Neural cell (in vitro differentiated cells): ENCODE results near the gene OPN4. TPM values are rescaled to one million over a fixed set of nuclear protein-coding genes. Genes with fewer than 3 reads are reported as not detected.

ENCODE experiments used
- H2AFZ ChIP-seq: fragments of 200-600, 300-800 bp; sonication (generic), shearing (Covaris generic); 2 replicates; pipeline ENCODE4 v1.6.0; 2014; ENCODE audit warnings: low read depth, mild to moderate bottlenecking, antibody characterized with exemption, low read length, moderate library complexity
- H3F3A ChIP-seq: fragments of 200-600 bp; shearing (Covaris generic); 2 replicates; pipeline ENCODE4 v1.6.1; 2016; ENCODE audit warnings: mild to moderate bottlenecking, moderate library complexity, mixed read lengths, antibody characterized with exemption, low read length; ENCODE audit not compliant: insufficient read depth, poor library complexity, severe bottlenecking
- H3K27ac ChIP-seq: fragments of 200-600, 300-800 bp; sonication (generic), shearing (Covaris generic); 2 replicates; pipeline ENCODE4 v1.5.1; 2014; ENCODE audit warnings: mild to moderate bottlenecking, low read length, moderate library complexity
- H3K27me3 ChIP-seq: fragments of 300-800, 200-600 bp; sonication (generic), shearing (Covaris generic); 2 replicates; pipeline ENCODE4 v1.6.0; 2014; ENCODE audit warnings: mild to moderate bottlenecking, low read depth, low read length, moderate library complexity; ENCODE audit not compliant: insufficient read depth
- H3K36me3 ChIP-seq: fragments of 300-800, 200-600 bp; sonication (generic), shearing (Covaris generic); 2 replicates; pipeline ENCODE4 v1.5.1; 2014; ENCODE audit warnings: mild to moderate bottlenecking, antibody characterized with exemption, low read length, moderate library complexity; ENCODE audit not compliant: insufficient read depth
- H3K4me2 ChIP-seq: fragments of 300-800, 200-600 bp; sonication (generic), shearing (Covaris generic); 2 replicates; pipeline ENCODE4 v1.6.0; 2014; ENCODE audit warnings: mild to moderate bottlenecking, low read length
- H3K4me3 ChIP-seq: fragments of 300-800, 200-600 bp; sonication (generic), shearing (Covaris generic); 2 replicates; pipeline ENCODE4 v1.5.1; 2014; ENCODE audit warnings: mild to moderate bottlenecking, low read length, moderate library complexity
- H3K79me2 ChIP-seq: fragments of 200-600 bp; shearing (Covaris generic); replicated peaks from 2 replicates; pipeline ENCODE4 v1.6.0; 2014; ENCODE audit warnings: mild to moderate bottlenecking, low read length, moderate library complexity; ENCODE audit not compliant: insufficient read depth
- H3K9ac ChIP-seq: fragments of 300-800, 200-600 bp; sonication (generic), shearing (Covaris generic); 2 replicates; pipeline ENCODE4 v1.6.1; 2016; ENCODE audit warnings: mild to moderate bottlenecking, low read length, mixed read lengths
- H3K9me2 ChIP-seq: fragments of 200-600 bp; shearing (Covaris generic); 2 replicates; pipeline ENCODE4 v1.6.1; 2016; ENCODE audit warnings: mild to moderate bottlenecking, low read length, mixed read lengths; ENCODE audit not compliant: insufficient read depth
- H3K9me3 ChIP-seq: fragments of 200-600, 300-800 bp; sonication (generic), shearing (Covaris generic); 2 replicates; pipeline ENCODE4 v1.6.1; 2016; ENCODE audit warnings: mild to moderate bottlenecking, mixed run types, low read length, moderate library complexity, mixed read lengths
- H4K20me1 ChIP-seq: fragments of 200-600 bp; shearing (Covaris generic); 2 replicates; pipeline ENCODE4 v1.6.1; 2016; ENCODE audit warnings: mild to moderate bottlenecking, mixed run types; ENCODE audit not compliant: insufficient read depth
- CTCF ChIP-seq: fragments of 450-650 bp; IDR thresholded peaks from 2 replicates; pipeline ENCODE4 v1.5.1; 2014; ENCODE audit warnings: antibody characterized with exemption, mild to moderate bottlenecking, moderate library complexity; ENCODE audit not compliant: poor library complexity, severe bottlenecking
- EP300 ChIP-seq: fragments of 450-650 bp; conservative IDR thresholded peaks from 2 replicates; pipeline ENCODE4 v1.6.1; 2014; ENCODE audit warnings: antibody characterized with exemption, mild to moderate bottlenecking, moderate library complexity; ENCODE audit not compliant: poor library complexity, severe bottlenecking
- EZH2 ChIP-seq: fragments of 200-600, 300-800 bp; shearing (Covaris generic), sonication (generic); IDR thresholded peaks from 2 replicates; pipeline ENCODE4 v1.6.1; 2014; ENCODE audit warnings: antibody characterized with exemption, low read length, borderline replicate concordance, mild to moderate bottlenecking; ENCODE audit not compliant: insufficient read depth, poor library complexity, severe bottlenecking
- MXI1 ChIP-seq: fragments of 450-650 bp; conservative IDR thresholded peaks from 2 replicates; pipeline ENCODE4 v1.6.1; 2014; ENCODE audit warnings: antibody characterized with exemption, mild to moderate bottlenecking; ENCODE audit not compliant: poor library complexity, severe bottlenecking
- POLR2AphosphoS5 ChIP-seq: IDR thresholded peaks from 2 replicates; pipeline ENCODE4 v1.6.1; 2012
- RAD21 ChIP-seq: fragments of 450-650 bp; conservative IDR thresholded peaks from 2 replicates; pipeline ENCODE4 v1.6.1; 2014; ENCODE audit warnings: antibody characterized with exemption, mild to moderate bottlenecking, moderate library complexity
- REST ChIP-seq: IDR thresholded peaks from 2 replicates; pipeline ENCODE4 v1.6.1; 2012; ENCODE audit warnings: borderline replicate concordance
- SMC3 ChIP-seq: fragments of 450-650 bp; conservative IDR thresholded peaks from 2 replicates; pipeline ENCODE4 v1.6.1; 2014; ENCODE audit warnings: antibody characterized with exemption, mild to moderate bottlenecking, moderate library complexity; ENCODE audit not compliant: poor library complexity
- TAF1 ChIP-seq: IDR thresholded peaks from 2 replicates; pipeline ENCODE4 v1.6.1; 2012; ENCODE audit warnings: low read depth
- polyA plus RNA-seq: library from polyadenylated mRNA; depleted of rRNA; stranded (reverse); fragments of >200 nt; gene quantifications from 2 replicates; pipeline ENCODE4 v1.2.3, GENCODE V29; 2014

The OPN4 gene
- polyA plus RNA-seq, 1 donor from 2014 or later, result not detected

- H3K27ac ChIP-seq, result no peak overlapping the region
- H2AFZ ChIP-seq, result no peak overlapping the region
- H3K36me3 ChIP-seq, result no peaks in the 10 kb centered on the region
- H3K9me2 ChIP-seq, result no peaks in the 10 kb centered on the region
- H3F3A ChIP-seq, result no peaks in the 10 kb centered on the region
- no peaks in the 10 kb centered on the region for H4K20me1 ChIP-seq
- H3K4me2 ChIP-seq, result no peak overlapping the region
- no peak overlapping the region for H3K4me3 ChIP-seq
- TF ChIP-seq EP300 (no peak), POLR2AphosphoS5 (no peak), CTCF (no peak), SMC3 (no peak)
- no peaks in the 10 kb centered on the region for H3K79me2 ChIP-seq
- H3K27me3 ChIP-seq, result no peaks in the 10 kb centered on the region
- H3K9ac ChIP-seq, result no peak overlapping the region
- no peaks in the 10 kb centered on the region for H3K9me3 ChIP-seq
Measured at GRCh38 chr10:86613096-86613495, 41.3 kb upstream of the OPN4 start.

- Histone ChIP-seq H3K27ac (no peak overlapping the region), H4K20me1 (no peaks in the 10 kb centered on the region), H3K79me2 (no peaks in the 10 kb centered on the region), H3K4me2 (no peak overlapping the region), H3F3A (no peaks in the 10 kb centered on the region), H3K27me3 (no peaks in the 10 kb centered on the region), H3K36me3 (no peaks in the 10 kb centered on the region), H3K9me2 (no peaks in the 10 kb centered on the region), H3K9me3 (no peaks in the 10 kb centered on the region), H3K4me3 (no peak overlapping the region), H2AFZ (no peak overlapping the region), H3K9ac (no peak overlapping the region)
- no peak for TF ChIP-seq CTCF
- TF ChIP-seq EP300, result no peak
- no peak for TF ChIP-seq REST
- TF ChIP-seq RAD21, result no peak
- TF ChIP-seq EZH2, result no peak
- no peak for TF ChIP-seq MXI1
- TF ChIP-seq TAF1, result no peak
- no peak for TF ChIP-seq SMC3
- TF ChIP-seq POLR2AphosphoS5, result no peak
Measured at GRCh38 chr10:86613905-86614304, 40.4 kb upstream of the OPN4 start.
